Esophagus squamous epithelium (tissue), 5 donors: ENCODE results near the gene NRXN3. TPM values are rescaled to one million over a fixed set of nuclear protein-coding genes. Genes with fewer than 3 reads are reported as not detected.

ENCODE experiments used
- DNase-seq: peaks from one replicate; lab custom pipeline; 2025; lab: John Stamatoyannopoulos, UW
- H3K27ac ChIP-seq, 4 donors: fragments of 200-600 bp; sonication (generic); one replicate each; pipeline ENCODE4 v1.5.1; 2016 to 2019; ENCODE audit warnings: mild to moderate bottlenecking in 1 of 4
- H3K27me3 ChIP-seq, 4 donors: fragments of 200-600 bp; sonication (generic); 1 replicate in 3 of 4; 2 replicates in 1 of 4; pipeline versions ENCODE4 v1.5.1 to v1.6.0; 2017 to 2021; ENCODE audit warnings: antibody characterized with exemption in 1 of 4
- H3K36me3 ChIP-seq, 3 donors: fragments of 200-600 bp; sonication (generic); one replicate each; pipeline ENCODE4 v1.5.1; 2016 to 2019
- H3K4me1 ChIP-seq, 3 donors: fragments of 200-600 bp; sonication (generic); one replicate each; pipeline ENCODE4 v1.5.1; 2017 to 2019
- H3K4me3 ChIP-seq, 4 donors: fragments of 200-600 bp; sonication (generic); 1 replicate in 3 of 4; 2 replicates in 1 of 4; pipeline ENCODE4 v1.5.1; 2016 to 2019; ENCODE audit warnings: mild to moderate bottlenecking in 2 of 4, moderate library complexity in 1 of 4
- H3K9me3 ChIP-seq, 3 donors: fragments of 200-600 bp; sonication (generic); one replicate each; pipeline ENCODE4 v1.5.1; 2016 to 2019
- CTCF ChIP-seq, 6 experiments: fragments of 450-650 bp in 4 of 6; fragments of 200-600 bp in 2 of 6; sonication (generic) in 2 of 6; IDR thresholded peaks; one replicate each; pipeline ENCODE4 v1.5.1; 2016 to 2019; ENCODE audit warnings: antibody characterized with exemption in 6 of 6, mild to moderate bottlenecking in 4 of 6, moderate library complexity in 4 of 6
- POLR2A ChIP-seq, 4 donors: fragments of 450-650 bp; IDR thresholded peaks; one replicate each; pipeline ENCODE4 v1.6.1; 2017; ENCODE audit warnings: antibody characterized with exemption in 4 of 4, mild to moderate bottlenecking in 4 of 4, moderate library complexity in 3 of 4
- WGBS, 2 donors: methylation state at CpG; one replicate each; pipeline ENCODE4 v1.1.5; 2018; 5-methylcytosine and 5-hydroxymethylcytosine counted together
- intact Hi-C: fragments of 100-400 bp; cut with DNase I; formaldehyde crosslinking; loops from one replicate; pipeline ENCODE4 v1.15.0; 2022
- total RNA-seq, 4 donors: library from RNA; depleted of rRNA; stranded (reverse); fragments of >200 nt; gene quantifications; one replicate each; pipeline ENCODE4 v1.1.0, GENCODE V29; 2016
- donor health status: DM: yes; HTN: yes; CAD: no.

NRXN3 gene
- total RNA-seq, 4 donors from 2014 or later: 0.30 to 15.8 (median 1.5) TPM

GRCh38 chr14:79424462-79424861 is 1254.3 kb downstream of the NRXN3 start:
- no peak overlapping the region for H3K4me3 ChIP-seq
- DNase-seq: no peak
- 57 to 93% methylated on average over 1 of the region's 1 CpG for WGBS, 2 donors
- no peaks in the 10 kb centered on the region for H3K4me1 ChIP-seq
- no peaks in the 10 kb centered on the region for H3K27me3 ChIP-seq
- intact Hi-C loops: no loop called here
- TF ChIP-seq POLR2A (IDR thresholded peaks at IDR 0.05) (no peak), CTCF (IDR thresholded peaks at IDR 0.05) (no peak)
- no peak overlapping the region for H3K27ac ChIP-seq
- H3K9me3 ChIP-seq: no peaks in the 10 kb centered on the region
- H3K36me3 ChIP-seq: no peaks in the 10 kb centered on the region

- 74 to 76% methylated on average over 4 of the region's 4 CpGs for WGBS, 2 donors
- Histone ChIP-seq H3K4me1 (no peaks in the 10 kb centered on the region), H3K4me3 (no peak overlapping the region), H3K27me3 (no peaks in the 10 kb centered on the region), H3K27ac (no peak overlapping the region), H3K36me3 (no peaks in the 10 kb centered on the region), H3K9me3 (no peaks in the 10 kb centered on the region)
- no peak for TF ChIP-seq POLR2A (IDR thresholded peaks at IDR 0.05)
- TF ChIP-seq CTCF (IDR thresholded peaks at IDR 0.05): no peak
- no peak for DNase-seq
- intact Hi-C loops: no loop called here
Observed at GRCh38 chr14:79426103-79426755, 1256.1 kb downstream of the NRXN3 start.

- Histone ChIP-seq H3K36me3 (no peaks in the 10 kb centered on the region), H3K27ac (no peak overlapping the region), H3K9me3 (no peaks in the 10 kb centered on the region), H3K4me1 (no peaks in the 10 kb centered on the region), H3K27me3 (no peaks in the 10 kb centered on the region), H3K4me3 (no peak overlapping the region)
- 83 to 86% methylated on average over 3 of the region's 3 CpGs for WGBS, 2 donors
- no peak for DNase-seq
- intact Hi-C loops: no loop called here
- TF ChIP-seq CTCF (IDR thresholded peaks at IDR 0.05) (no peak), POLR2A (IDR thresholded peaks at IDR 0.05) (no peak)
Observed at GRCh38 chr14:79432640-79433039, 1262.5 kb downstream of the NRXN3 start.

- Histone ChIP-seq H3K27ac (no peak overlapping the region), H3K4me1 (no peaks in the 10 kb centered on the region), H3K27me3 (no peaks in the 10 kb centered on the region), H3K4me3 (no peak overlapping the region), H3K9me3 (no peaks in the 10 kb centered on the region), H3K36me3 (no peaks in the 10 kb centered on the region)
- intact Hi-C loops: no loop called here
- 40 to 79% methylated on average over 1 of the region's 1 CpG for WGBS, 2 donors
- no peak for DNase-seq
- no peak for TF ChIP-seq CTCF (IDR thresholded peaks at IDR 0.05)
- TF ChIP-seq POLR2A (IDR thresholded peaks at IDR 0.05): no peak
Observed at GRCh38 chr14:79436335-79436734, 1266.2 kb downstream of the NRXN3 start.

GRCh38 chr14:79437951-79438350 is 1267.8 kb downstream of the NRXN3 start:
- 68 to 81% methylated on average over 4 to 7 of the region's 7 CpGs for WGBS, 2 donors
- Histone ChIP-seq H3K4me3 (no peak overlapping the region), H3K27me3 (no peaks in the 10 kb centered on the region), H3K27ac (no peak overlapping the region), H3K9me3 (no peaks in the 10 kb centered on the region), H3K36me3 (no peaks in the 10 kb centered on the region), H3K4me1 (no peaks in the 10 kb centered on the region)
- DNase-seq: no peak
- intact Hi-C loops: no loop called here
- no peak for TF ChIP-seq CTCF (IDR thresholded peaks at IDR 0.05)
- no peak for TF ChIP-seq POLR2A (IDR thresholded peaks at IDR 0.05)
